ENCODE data around the gene GZF1.
"Not testable (repeated sequence)": the region's sequence is repeated elsewhere in the genome, so short reads cannot be mapped to it uniquely, and the experiment has no call there.

GZF1 gene

GRCh38 chr20:23347791-23348190 lies 14.2 kb upstream of the GZF1 start:
- DNase-seq = no peak

- not testable (repeated sequence) for DNase-seq
Measured at GRCh38 chr20:23348510-23348909, 13.5 kb upstream of the GZF1 start.

- DNase-seq = peak; percentile 84
Measured at GRCh38 chr20:23349338-23350195, 12.4 kb upstream of the GZF1 start.

- peak; percentile 87 for DNase-seq
Measured at GRCh38 chr20:23350196-23350903, 11.6 kb upstream of the GZF1 start, which contains the start of gene NXT1. Gene NXT1 (plus strand): TSS chr20:23350791. CDS start chr20:23354042, 3,251 bp downstream.

GRCh38 chr20:23350904-23351838 lies 10.8 kb upstream of the GZF1 start:
- no peak for DNase-seq

GRCh38 chr20:23356203-23356602 lies 5.8 kb upstream of the GZF1 start:
- DNase-seq = no peak

GRCh38 chr20:23357767-23358562 lies 4.0 kb upstream of the GZF1 start:
- peak; percentile 98 for DNase-seq

- DNase-seq = no peak
Measured at GRCh38 chr20:23358563-23358906, 3.4 kb upstream of the GZF1 start.

- no peak for DNase-seq
Measured at GRCh38 chr20:23358923-23359593, 2.9 kb upstream of the GZF1 start.

GRCh38 chr20:23360531-23360930 lies 1.5 kb upstream of the GZF1 start:
- DNase-seq = no peak

- peak; percentile 30 for DNase-seq
Measured at GRCh38 chr20:23361119-23361475, 885 bp upstream of the GZF1 start.

- peak; percentile 72 for DNase-seq
Measured at GRCh38 chr20:23362392-23363256, 642 bp downstream of the GZF1 start.

- DNase-seq = no peak
Measured at GRCh38 chr20:23363257-23363649, 1.3 kb downstream of the GZF1 start.

- no peak for DNase-seq
Measured at GRCh38 chr20:23365390-23366165, 3.6 kb downstream of the GZF1 start.

- DNase-seq = no peak
Measured at GRCh38 chr20:23366384-23366783, 4.4 kb downstream of the GZF1 start.

GRCh38 chr20:23367770-23368169 lies 5.8 kb downstream of the GZF1 start:
- DNase-seq = no peak

- DNase-seq = no peak
Measured at GRCh38 chr20:23368316-23369071, 6.5 kb downstream of the GZF1 start.

GRCh38 chr20:23369072-23369823 lies 7.3 kb downstream of the GZF1 start:
- no peak for DNase-seq

Data from GF-D8 (cell line).